Cardiac septum (tissue), 1 donor: ENCODE measurements around the gene UCP2. TPM values are rescaled to one million over a fixed set of nuclear protein-coding genes. Genes with fewer than 3 reads are reported as not detected.
A peak's percentile ranks its signal among the peaks of the same experiment; 100 is the strongest.
"Not testable (repeated sequence)": the region's sequence is repeated elsewhere in the genome, so short reads cannot be mapped to it uniquely, and the experiment has no call there.

Experiments
- DNase-seq: peaks from one replicate; pipeline ENCODE4 v3.0.0-alpha.2; 2020; ENCODE audit warnings: low spot score
- intact Hi-C: fragments of 100-400 bp; cut with DNase I; formaldehyde crosslinking; loops from one replicate; pipeline ENCODE4 v1.14.0; 2022
- total RNA-seq: library from RNA; stranded (reverse); fragmentation: NEBNext Ultra II Directional; extraction: Animal tissue kit (Norgen Biotek cat#: 25700); gene quantifications from one replicate; pipeline ENCODE4 v1.2.1, GENCODE V29; 2021
- donor health status: DM: no; HTN: no; CAD: no.

The UCP2 gene
- total RNA-seq, 1 donor from 2014 or later = 12.0 TPM

GRCh38 chr11:73998846-73999575 is 16.4 kb upstream of the UCP2 start:
- DNase-seq = no peak
- intact Hi-C loops = no loop called here

- intact Hi-C loops = no loop called here
- no peak for DNase-seq
Observed at GRCh38 chr11:73997120-73997770, 14.6 kb upstream of the UCP2 start.

- intact Hi-C loops = no loop called here
- DNase-seq = no peak
Observed at GRCh38 chr11:73996161-73996747, 13.6 kb upstream of the UCP2 start.

- DNase-seq = no peak
- intact Hi-C loops = no loop called here
Observed at GRCh38 chr11:73995731-73996130, 13.1 kb upstream of the UCP2 start.

GRCh38 chr11:73995247-73995646 is 12.6 kb upstream of the UCP2 start:
- no peak for DNase-seq
- intact Hi-C loops = no loop called here

- peak; percentile 38 for DNase-seq
- intact Hi-C loops = no loop called here
Observed at GRCh38 chr11:73991471-73992006, 8.9 kb upstream of the UCP2 start.

GRCh38 chr11:73990730-73991129 is 8.1 kb upstream of the UCP2 start:
- DNase-seq = no peak
- intact Hi-C loops = no loop called here

DNA sequence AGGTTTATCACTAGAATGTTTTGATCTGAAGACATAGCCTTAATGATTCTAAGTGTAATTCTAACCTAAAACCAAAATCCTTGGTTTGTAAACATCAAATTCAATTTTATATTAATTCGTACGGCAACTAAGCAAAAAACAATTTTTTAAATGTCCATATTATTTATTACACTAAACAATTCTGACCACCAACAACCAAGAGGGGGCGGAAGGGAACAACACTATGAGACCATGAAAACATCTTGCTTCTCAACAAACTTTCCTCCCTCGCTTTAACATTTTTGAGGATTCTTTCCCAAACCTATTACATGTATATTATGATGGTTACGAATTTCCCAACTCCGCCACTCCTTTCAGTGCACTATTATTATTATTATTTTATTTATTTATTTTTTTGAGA is 6.5 kb upstream of the UCP2 start:
- no peak for DNase-seq
- intact Hi-C loops = no loop called here

DNA sequence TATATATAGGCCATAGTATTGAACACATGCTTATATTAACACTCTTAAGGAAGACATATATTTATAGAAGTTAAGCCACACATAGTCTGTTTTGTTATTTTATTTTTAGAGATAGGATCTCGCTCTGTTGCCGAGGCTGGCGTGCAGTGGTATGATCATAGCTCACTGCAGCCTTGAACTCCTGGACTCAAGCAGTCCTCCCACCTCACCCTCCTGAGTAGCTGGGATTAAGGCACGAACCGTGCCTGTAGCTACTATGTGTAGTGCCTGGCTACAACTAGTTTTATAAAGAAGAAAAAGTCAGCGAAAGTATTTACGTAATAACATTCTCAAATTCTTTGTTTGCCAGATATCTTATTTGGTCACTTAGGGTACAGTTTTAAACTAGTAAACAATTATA is 5.6 kb upstream of the UCP2 start:
- intact Hi-C loops = no loop called here
- peak; percentile 4 for DNase-seq

DNA sequence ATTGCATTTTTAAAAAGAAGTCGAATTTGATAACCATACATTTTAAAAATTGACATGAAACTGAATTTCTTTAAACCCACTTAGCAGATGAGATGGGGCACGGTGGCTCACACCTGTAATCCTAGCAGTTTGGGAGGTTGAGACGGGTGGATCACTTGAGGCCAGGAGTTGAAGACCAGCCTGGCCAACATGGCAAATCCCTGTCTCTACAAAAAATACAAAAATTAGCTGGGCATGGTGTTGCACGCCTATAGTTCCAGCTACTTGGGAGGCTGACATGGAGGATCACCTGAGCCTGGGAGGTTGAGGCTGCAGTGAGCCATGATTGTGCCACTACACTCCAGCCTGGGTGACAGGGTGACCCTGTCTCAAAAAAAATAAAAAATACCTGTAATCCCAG is 3.0 kb upstream of the UCP2 start:
- intact Hi-C loops = not testable (repeated sequence)

GRCh38 chr11:73983741-73984538 is 1.3 kb upstream of the UCP2 start:
- no peak for DNase-seq
- intact Hi-C loops = loop anchor here (5.0 kb wide), 1 partner anchor 33 kb away; no protein-coding TSS in a partner anchor

More for the DNA sequence above, 3.0 kb upstream of the UCP2 start:
- peak; percentile 5 for DNase-seq

DNA sequence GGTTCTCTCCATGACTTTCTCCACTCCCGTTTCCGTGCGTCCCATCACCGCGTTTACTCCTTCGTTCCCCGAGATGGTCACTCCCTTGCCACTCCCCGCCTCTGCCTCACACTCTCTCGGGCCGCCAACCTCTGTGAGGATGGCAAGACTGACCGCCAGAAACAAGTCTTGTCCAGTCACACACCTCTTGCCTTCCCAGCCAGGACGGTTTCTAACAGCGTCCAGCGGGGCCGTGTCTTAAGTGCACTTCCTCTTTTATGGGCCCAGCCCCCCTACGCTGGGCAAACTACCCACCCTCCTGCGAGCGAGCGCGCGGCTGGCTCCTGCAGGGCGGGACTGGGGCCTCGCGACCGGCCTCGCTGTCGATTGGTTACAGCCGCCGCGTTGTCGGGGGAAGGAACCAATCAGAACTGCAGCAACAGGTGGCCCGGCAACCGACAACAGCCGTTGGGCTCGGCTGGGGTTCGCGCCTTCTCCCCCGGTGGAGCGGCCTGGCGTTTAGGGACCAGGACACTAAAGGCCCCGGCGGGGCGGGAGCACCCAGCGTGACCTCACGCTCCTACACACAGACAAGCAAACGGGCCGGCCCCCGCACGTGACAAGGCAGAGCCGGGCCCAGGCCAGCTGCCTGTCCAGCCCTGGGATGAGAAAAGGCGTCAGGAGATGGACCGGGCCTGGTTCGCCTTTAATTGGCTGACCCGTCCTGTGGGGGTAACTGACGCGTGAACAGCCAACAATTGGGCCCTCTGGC is 522 bp upstream of the UCP2 start:
- intact Hi-C loops = loop anchor here (5.0 kb wide), 1 partner anchor 34 kb away; no protein-coding TSS in a partner anchor
- DNase-seq = peak; percentile 97

- intact Hi-C loops = loop anchor here (5.0 kb wide), 1 partner anchor 36 kb away; no protein-coding TSS in a partner anchor
- peak; percentile 61 for DNase-seq
Observed at GRCh38 chr11:73981051-73981805, 1.4 kb downstream of the UCP2 start.

- intact Hi-C loops = loop anchor here (5.0 kb wide), 1 partner anchor 37 kb away; no protein-coding TSS in a partner anchor
- peak; percentile 76 for DNase-seq
Observed at GRCh38 chr11:73980001-73980961, 2.4 kb downstream of the UCP2 start.

DNA sequence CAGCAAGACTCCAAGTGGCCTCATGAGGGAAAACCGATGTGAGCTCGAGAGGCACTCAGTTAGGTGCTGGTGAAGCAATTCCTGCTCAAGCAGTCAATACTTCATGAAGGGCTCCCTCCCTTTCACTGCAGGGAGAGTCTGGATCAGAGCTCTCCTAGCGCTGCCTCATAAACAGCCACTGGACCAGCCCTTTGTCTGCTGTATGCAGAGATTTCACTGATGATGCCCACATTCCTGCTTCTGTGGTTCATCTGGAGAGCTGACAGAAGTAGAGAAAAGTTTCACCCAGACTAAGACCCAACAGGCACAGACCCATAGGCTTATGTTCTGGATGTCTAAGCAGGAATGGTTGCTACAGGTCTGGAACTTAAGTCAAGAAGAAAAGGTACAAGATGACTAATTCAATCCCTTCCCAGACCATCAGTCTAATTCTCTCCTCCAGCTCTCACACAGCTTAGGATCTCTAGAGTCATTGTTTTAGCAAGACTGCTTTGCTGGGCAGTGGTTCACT is 4.0 kb downstream of the UCP2 start:
- intact Hi-C loops = no loop called here
- DNase-seq = no peak

GRCh38 chr11:73977856-73978519 is 4.7 kb downstream of the UCP2 start:
- DNase-seq = peak; percentile 44
- intact Hi-C loops = no loop called here
